Osteocyte (in vitro differentiated cells): Measurements from ENCODE around the gene ZNF385B. TPM values are rescaled to one million over a fixed set of nuclear protein-coding genes. Genes with fewer than 3 reads are reported as not detected.

Source experiments
- DNase-seq: peaks from one replicate; pipeline ENCODE4 v3.0.0; 2021; ENCODE audit warnings: mixed read lengths; ENCODE audit not compliant: unreplicated experiment; ENCODE audit errors: extremely low spot score
- H3K27ac Mint-ChIP-seq: one replicate; pipeline ENCODE4 v1.8.0; 2021; ENCODE audit warnings: mild to moderate bottlenecking, mixed read lengths; ENCODE audit not compliant: unreplicated experiment
- H3K27me3 Mint-ChIP-seq: one replicate; pipeline ENCODE4 v1.8.0; 2021; ENCODE audit warnings: mixed read lengths; ENCODE audit not compliant: unreplicated experiment
- H3K36me3 Mint-ChIP-seq: one replicate; pipeline ENCODE4 v1.8.0; 2021; ENCODE audit warnings: mixed read lengths; ENCODE audit not compliant: unreplicated experiment
- H3K4me1 Mint-ChIP-seq: one replicate; pipeline ENCODE4 v1.8.0; 2021; ENCODE audit warnings: mixed read lengths; ENCODE audit not compliant: unreplicated experiment
- H3K4me3 Mint-ChIP-seq: one replicate; pipeline ENCODE4 v1.8.0; 2021; ENCODE audit warnings: mild to moderate bottlenecking, moderate library complexity, mixed read lengths; ENCODE audit not compliant: unreplicated experiment
- H3K9me3 Mint-ChIP-seq: one replicate; pipeline ENCODE4 v1.8.0; 2021; ENCODE audit warnings: mixed read lengths; ENCODE audit not compliant: unreplicated experiment
- CTCF ChIP-seq: fragments of 200-600 bp; sonication (generic); IDR thresholded peaks from 2 replicates; pipeline ENCODE4 v1.5.0; 2021; ENCODE audit warnings: antibody characterized with exemption, mild to moderate bottlenecking, moderate library complexity
- total RNA-seq: library from RNA; stranded (reverse); gene quantifications from 2 replicates; pipeline ENCODE4 v1.2.1, GENCODE V29; 2021

Gene ZNF385B
- total RNA-seq, 1 donor from 2014 or later, result 0.13 TPM

GRCh38 chr2:179512281-179513035, 349.0 kb downstream of the ZNF385B start:
- Mint-ChIP-seq H3K4me1 (no peaks in the 10 kb centered on the region), H3K36me3 (no peaks in the 10 kb centered on the region), H3K9me3 (peaks cover 8% of the 10 kb centered on the region), H3K4me3 (no peak overlapping the region), H3K27me3 (no peaks in the 10 kb centered on the region), H3K27ac (no peak overlapping the region)
- DNase-seq, result no peak
- TF ChIP-seq CTCF, result no peak

GRCh38 chr2:179511105-179511789, 350.2 kb downstream of the ZNF385B start:
- no peak for DNase-seq
- no peaks in the 10 kb centered on the region for H3K36me3 Mint-ChIP-seq
- H3K4me1 Mint-ChIP-seq, result no peaks in the 10 kb centered on the region
- TF ChIP-seq CTCF, result no peak
- no peak overlapping the region for H3K27ac Mint-ChIP-seq
- peaks cover 8% of the 10 kb centered on the region for H3K9me3 Mint-ChIP-seq
- no peak overlapping the region for H3K4me3 Mint-ChIP-seq
- H3K27me3 Mint-ChIP-seq, result no peaks in the 10 kb centered on the region

- no peak for TF ChIP-seq CTCF
- Mint-ChIP-seq H3K9me3 (peaks cover 8% of the 10 kb centered on the region), H3K36me3 (no peaks in the 10 kb centered on the region), H3K27me3 (no peaks in the 10 kb centered on the region), H3K4me1 (no peaks in the 10 kb centered on the region), H3K27ac (no peak overlapping the region), H3K4me3 (no peak overlapping the region)
- no peak for DNase-seq
These were observed 366.1 kb downstream of the ZNF385B start for GRCh38 chr2:179495315-179495714.

GRCh38 chr2:179488563-179488962, 372.8 kb downstream of the ZNF385B start:
- Mint-ChIP-seq H3K4me3 (no peak overlapping the region), H3K36me3 (no peaks in the 10 kb centered on the region), H3K4me1 (peaks cover 4% of the 10 kb centered on the region), H3K27me3 (no peaks in the 10 kb centered on the region), H3K27ac (no peak overlapping the region), H3K9me3 (no peaks in the 10 kb centered on the region)
- DNase-seq, result no peak
- TF ChIP-seq CTCF, result no peak

- Mint-ChIP-seq H3K36me3 (no peaks in the 10 kb centered on the region), H3K27ac (no peak overlapping the region), H3K27me3 (no peaks in the 10 kb centered on the region), H3K4me3 (no peak overlapping the region), H3K4me1 (peaks cover 4% of the 10 kb centered on the region), H3K9me3 (no peaks in the 10 kb centered on the region)
- TF ChIP-seq CTCF, result no peak
- DNase-seq, result no peak
These were observed 374.2 kb downstream of the ZNF385B start for GRCh38 chr2:179487010-179487731.
